Thymus (tissue), 11 donors: ENCODE data around the gene SPTBN4. TPM values are rescaled to one million over a fixed set of nuclear protein-coding genes. Genes with fewer than 3 reads are reported as not detected.
A peak's percentile ranks its signal among the peaks of the same experiment; 100 is the strongest.

Source experiments
- DNase-seq, 9 donors: peaks; one replicate each; pipeline ENCODE4 v3.0.0-alpha.2; 2013; ENCODE audit warnings: low spot score in 9 of 9, low read depth in 6 of 9, missing footprints in 1 of 9
- H3K27ac ChIP-seq, 2 donors: one replicate each; pipeline ENCODE4 v1.5.1; 2013; ENCODE audit warnings: control low read depth in 1 of 2, low read depth in 1 of 2, low read length in 1 of 2, mild to moderate bottlenecking in 1 of 2, moderate library complexity in 1 of 2
- H3K27me3 ChIP-seq, 2 donors: one replicate each; pipeline ENCODE4 v1.5.1; 2013; ENCODE audit warnings: low read length in 1 of 2; ENCODE audit not compliant: control insufficient read depth in 2 of 2, insufficient read depth in 1 of 2
- H3K36me3 ChIP-seq, 2 donors: one replicate each; pipeline ENCODE4 v1.5.1; 2013; ENCODE audit warnings: low read length in 1 of 2, mild to moderate bottlenecking in 1 of 2, moderate library complexity in 1 of 2; ENCODE audit not compliant: control insufficient read depth in 2 of 2, insufficient read depth in 2 of 2
- H3K4me1 ChIP-seq, 2 donors: one replicate each; pipeline ENCODE4 v1.5.1; 2013; ENCODE audit warnings: low read length in 2 of 2; ENCODE audit not compliant: control insufficient read depth in 2 of 2, insufficient read depth in 2 of 2
- H3K4me3 ChIP-seq, 2 donors: one replicate each; pipeline ENCODE4 v1.5.1; 2013; ENCODE audit warnings: low read length in 2 of 2, control low read depth in 1 of 2, mild to moderate bottlenecking in 1 of 2
- H3K9me3 ChIP-seq, 2 donors: one replicate each; pipeline ENCODE4 v1.5.1; 2013; ENCODE audit warnings: low read length in 1 of 2, mild to moderate bottlenecking in 1 of 2; ENCODE audit not compliant: control insufficient read depth in 2 of 2, insufficient read depth in 1 of 2
- WGBS: extraction: QIAGEN DNeasy Blood & Tissue Kit; methylation state at CpG from one replicate; pipeline ENCODE4 v1.1.7; 2013; 5-methylcytosine and 5-hydroxymethylcytosine counted together
- polyA plus RNA-seq: library from polyadenylated mRNA; stranded (reverse); fragments of 200-250 nt; gene quantifications from one replicate; pipeline ENCODE4 v1.2.3, GENCODE V29; 2013
- total RNA-seq: library from RNA; stranded (reverse); fragments of 120-200 nt; gene quantifications from one replicate; pipeline ENCODE4 v1.2.4, GENCODE V29; 2013
- donor health status: healthy.

The SPTBN4 gene
- total and polyA plus RNA-seq, 2 donors, result 0.24 to 0.73 TPM

DNA sequence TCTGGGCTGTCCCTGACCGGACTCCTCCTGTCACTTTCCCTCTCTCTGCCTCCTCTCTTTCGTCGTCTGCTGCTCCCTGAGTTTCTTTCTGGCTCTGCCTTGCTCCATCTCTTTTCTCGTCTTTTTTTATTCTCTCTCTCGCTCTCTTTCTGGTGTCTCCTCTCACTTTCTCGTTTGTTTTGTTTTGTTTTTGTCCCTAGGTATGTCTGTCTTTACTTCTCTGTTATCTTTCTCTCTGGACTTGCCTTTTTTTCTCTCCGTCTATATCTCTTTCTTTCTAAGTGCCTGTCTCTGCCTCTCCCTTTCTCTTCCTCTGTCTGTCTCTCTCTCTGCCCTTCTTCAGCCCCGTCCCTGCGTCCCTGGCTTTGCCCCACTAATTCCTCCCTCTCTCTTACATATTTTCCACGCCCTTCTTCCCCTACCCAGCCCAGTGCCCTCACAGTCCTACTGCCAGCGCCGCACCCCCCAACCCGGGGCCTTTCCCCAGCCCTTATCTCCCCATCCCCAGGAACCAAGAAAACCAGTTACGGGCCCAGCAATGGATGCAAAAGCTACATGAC lies 61.8 kb downstream of the SPTBN4 start:
- H3K9me3 ChIP-seq, result no peaks in the 10 kb centered on the region
- peaks cover 7 to 13% of the 10 kb centered on the region in 2 donors for H3K4me1 ChIP-seq
- DNase-seq, result no peak
- peak overlapping the region in 1 of 2 donors; percentile 7 for H3K27ac ChIP-seq
- H3K27me3 ChIP-seq, result peaks cover 20 to 52% of the 10 kb centered on the region in 2 donors
- H3K36me3 ChIP-seq, result no peaks in the 10 kb centered on the region
- 75% methylated on average over 14 of the region's 14 CpGs for WGBS
- no peak overlapping the region for H3K4me3 ChIP-seq

DNA sequence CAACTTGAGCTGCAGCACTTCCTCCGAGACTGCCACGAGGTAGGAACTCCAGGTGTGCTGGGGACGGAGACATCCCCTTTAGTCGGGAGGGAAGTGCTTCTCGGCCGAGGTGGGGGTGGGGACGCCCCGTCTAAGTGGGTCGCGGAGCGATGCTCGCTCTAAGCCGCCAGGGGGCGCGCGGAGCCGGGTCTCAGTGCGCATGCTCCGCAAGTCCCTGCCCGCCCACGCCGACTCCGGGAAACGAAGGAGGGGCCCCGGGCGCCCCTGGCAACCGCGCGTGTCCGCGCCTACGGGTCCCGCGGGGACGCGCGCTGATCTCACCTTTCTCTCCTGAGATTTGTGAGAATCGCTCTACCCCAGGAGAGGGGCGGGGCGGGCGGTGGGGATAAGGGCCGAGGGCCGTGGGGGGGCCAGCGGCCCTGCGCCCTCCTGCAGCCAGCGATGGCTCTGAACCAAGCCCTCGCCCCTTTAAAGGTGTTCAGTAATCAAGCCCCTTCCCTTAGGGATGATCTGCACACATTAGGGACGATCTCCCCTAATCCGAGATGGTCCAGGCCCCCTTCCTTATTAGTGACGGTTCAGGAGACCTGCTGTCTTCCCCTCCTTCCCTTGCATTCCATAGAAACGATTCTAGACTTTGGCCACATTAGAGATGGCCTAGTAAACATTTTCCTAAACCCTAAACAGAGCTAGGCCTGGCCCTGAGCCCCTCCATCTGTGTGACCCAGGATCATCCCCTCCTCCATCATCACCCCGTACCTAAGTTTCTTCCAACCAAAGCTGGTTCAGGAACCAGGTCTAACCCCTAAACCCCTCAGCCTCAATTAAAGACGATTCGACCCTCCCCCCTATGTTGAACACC lies 62.5 kb downstream of the SPTBN4 start:
- peak overlapping the region; percentile 27 to 34 for H3K4me3 ChIP-seq

DNA sequence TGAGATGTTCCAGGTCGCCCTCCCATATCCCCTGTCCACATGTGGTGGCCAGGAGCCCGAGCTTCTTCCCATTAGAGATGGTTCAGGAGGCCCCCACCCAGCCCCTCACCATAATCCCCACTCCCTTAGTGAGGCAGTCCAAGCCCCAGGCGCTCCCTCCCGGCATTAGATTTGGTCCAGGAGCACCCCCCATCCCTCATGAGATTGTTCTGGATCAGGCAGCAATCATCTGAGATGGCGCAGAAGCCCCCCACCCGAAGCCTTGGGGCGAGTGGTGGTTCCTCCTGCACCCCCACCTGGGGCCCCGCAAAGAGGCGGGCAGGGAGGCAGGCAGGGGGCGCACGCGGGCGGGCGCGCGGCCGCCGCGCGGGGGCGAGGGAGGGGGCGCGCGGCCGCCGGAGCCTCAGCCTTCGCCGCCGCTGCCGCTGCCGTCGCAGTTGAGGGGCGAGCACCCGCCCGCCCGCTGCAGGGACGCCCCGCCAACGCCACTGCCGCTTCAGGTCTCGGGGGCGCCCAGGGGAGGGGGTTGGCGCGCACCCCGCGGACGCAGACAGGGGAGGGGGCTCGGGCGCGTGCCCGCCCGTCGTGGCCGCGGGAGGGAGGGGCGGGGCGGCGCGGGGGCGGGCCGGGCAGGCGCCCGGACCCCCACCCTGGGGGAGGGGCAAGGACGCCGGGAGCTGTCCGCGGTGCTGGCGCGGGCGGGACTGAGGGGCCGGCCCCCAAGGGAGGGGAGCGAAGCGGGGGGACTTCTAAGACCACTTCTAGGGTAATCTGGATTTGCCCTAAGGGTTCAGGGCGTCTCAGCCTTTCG lies 63.5 kb downstream of the SPTBN4 start:
- Histone ChIP-seq H3K27ac (no peak overlapping the region), H3K9me3 (peaks cover 0 to 6% of the 10 kb centered on the region in 2 donors), H3K4me1 (peaks cover 7 to 13% of the 10 kb centered on the region in 2 donors), H3K36me3 (no peaks in the 10 kb centered on the region), H3K27me3 (peaks cover 19 to 50% of the 10 kb centered on the region in 2 donors), H3K4me3 (peak overlapping the region in 1 of 2 donors; percentile 34)
- peak in 3 of 9 donors; percentile 26 to 42 (median 34) for DNase-seq
- WGBS, result 4% methylated on average over 74 of the region's 75 CpGs

More for the DNA sequence above, 62.5 kb downstream of the SPTBN4 start:
- Histone ChIP-seq H3K27ac (peak overlapping the region in 1 of 2 donors; percentile 7), H3K27me3 (peaks cover 22 to 52% of the 10 kb centered on the region in 2 donors), H3K36me3 (no peaks in the 10 kb centered on the region), H3K4me1 (peaks cover 7 to 13% of the 10 kb centered on the region in 2 donors), H3K9me3 (peaks cover 0 to 5% of the 10 kb centered on the region in 2 donors)
- DNase-seq, result peak; percentile 65 to 95 (median 86)
- 3% methylated on average over 54 of the region's 54 CpGs for WGBS

DNA sequence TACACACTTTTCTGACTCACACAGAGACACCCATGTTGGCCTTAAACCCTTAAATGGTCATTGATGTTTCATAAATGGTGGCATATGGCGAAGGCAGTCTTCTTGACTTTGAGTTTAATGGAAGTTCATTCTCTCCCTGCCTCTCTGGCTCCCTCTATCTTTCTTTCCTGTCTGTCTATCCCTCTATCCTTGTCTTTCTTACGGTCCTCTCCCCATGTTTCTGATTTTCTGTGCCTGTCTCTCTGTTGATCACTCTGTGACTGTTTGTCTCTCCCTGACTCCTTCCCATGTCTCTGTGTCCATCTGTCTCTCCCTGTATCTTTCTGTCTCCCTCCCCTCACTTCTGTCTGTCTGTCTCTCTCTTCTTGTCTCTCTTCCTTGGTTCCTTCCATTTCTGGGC lies 66.7 kb downstream of the SPTBN4 start:
- Histone ChIP-seq H3K9me3 (peaks cover 0 to 6% of the 10 kb centered on the region in 2 donors), H3K27ac (no peak overlapping the region), H3K36me3 (no peaks in the 10 kb centered on the region), H3K27me3 (peaks cover 19 to 39% of the 10 kb centered on the region in 2 donors), H3K4me1 (peaks cover 7 to 13% of the 10 kb centered on the region in 2 donors), H3K4me3 (no peak overlapping the region)
- DNase-seq, result no peak
- WGBS, result 84% methylated on average over 2 of the region's 2 CpGs

DNA sequence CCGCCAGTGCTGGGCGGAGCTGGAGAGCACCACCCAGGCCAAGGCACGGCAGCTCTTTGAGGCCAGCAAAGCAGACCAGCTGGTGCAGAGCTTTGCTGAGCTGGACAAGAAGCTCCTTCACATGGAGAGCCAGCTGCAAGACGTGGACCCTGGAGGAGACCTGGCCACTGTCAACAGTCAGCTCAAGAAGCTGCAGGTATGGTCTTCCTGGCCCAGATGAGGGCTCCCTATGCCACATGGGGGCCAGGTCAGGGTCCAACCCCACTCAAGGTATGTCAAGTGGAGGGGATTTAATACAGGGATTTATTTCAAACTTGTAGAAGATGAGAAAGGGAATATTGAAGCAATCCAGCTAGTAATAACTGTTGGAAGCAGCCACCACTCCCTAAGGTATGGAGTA lies 67.3 kb downstream of the SPTBN4 start:
- no peak for DNase-seq
- no peak overlapping the region for H3K27ac ChIP-seq
- no peaks in the 10 kb centered on the region for H3K36me3 ChIP-seq
- no peak overlapping the region for H3K4me3 ChIP-seq
- H3K4me1 ChIP-seq, result peaks cover 7 to 9% of the 10 kb centered on the region in 2 donors
- H3K27me3 ChIP-seq, result peaks cover 19 to 40% of the 10 kb centered on the region in 2 donors
- 81% methylated on average over 4 of the region's 4 CpGs for WGBS
- H3K9me3 ChIP-seq, result peaks cover 0 to 6% of the 10 kb centered on the region in 2 donors

DNA sequence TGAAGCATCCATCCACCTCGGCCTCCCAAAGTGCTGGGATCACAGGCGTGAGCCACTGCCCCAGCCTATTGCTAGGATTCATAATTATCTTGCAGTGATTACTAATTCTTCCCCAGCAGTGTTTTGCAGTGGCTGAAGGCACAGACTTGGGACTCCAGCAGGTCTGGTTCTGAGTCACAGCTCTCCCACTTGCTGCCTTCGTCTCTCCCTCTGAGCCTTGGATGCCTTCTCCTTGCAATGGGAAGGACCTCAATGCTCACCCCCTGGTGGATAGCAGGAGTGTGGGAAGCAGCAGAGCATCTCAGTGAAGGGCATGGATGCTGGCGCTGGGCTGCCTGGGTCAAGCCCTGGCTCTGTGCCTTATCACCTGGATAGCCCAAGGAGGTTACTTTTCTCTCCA lies 72.3 kb downstream of the SPTBN4 start:
- no peak for DNase-seq
- WGBS, result 83% methylated on average over 4 of the region's 4 CpGs
- peaks cover 2 to 14% of the 10 kb centered on the region in 2 donors for H3K27me3 ChIP-seq
- no peaks in the 10 kb centered on the region for H3K4me1 ChIP-seq
- no peaks in the 10 kb centered on the region for H3K36me3 ChIP-seq
- peaks cover 0 to 3% of the 10 kb centered on the region in 2 donors for H3K9me3 ChIP-seq
- no peak overlapping the region for H3K4me3 ChIP-seq
- H3K27ac ChIP-seq, result no peak overlapping the region

DNA sequence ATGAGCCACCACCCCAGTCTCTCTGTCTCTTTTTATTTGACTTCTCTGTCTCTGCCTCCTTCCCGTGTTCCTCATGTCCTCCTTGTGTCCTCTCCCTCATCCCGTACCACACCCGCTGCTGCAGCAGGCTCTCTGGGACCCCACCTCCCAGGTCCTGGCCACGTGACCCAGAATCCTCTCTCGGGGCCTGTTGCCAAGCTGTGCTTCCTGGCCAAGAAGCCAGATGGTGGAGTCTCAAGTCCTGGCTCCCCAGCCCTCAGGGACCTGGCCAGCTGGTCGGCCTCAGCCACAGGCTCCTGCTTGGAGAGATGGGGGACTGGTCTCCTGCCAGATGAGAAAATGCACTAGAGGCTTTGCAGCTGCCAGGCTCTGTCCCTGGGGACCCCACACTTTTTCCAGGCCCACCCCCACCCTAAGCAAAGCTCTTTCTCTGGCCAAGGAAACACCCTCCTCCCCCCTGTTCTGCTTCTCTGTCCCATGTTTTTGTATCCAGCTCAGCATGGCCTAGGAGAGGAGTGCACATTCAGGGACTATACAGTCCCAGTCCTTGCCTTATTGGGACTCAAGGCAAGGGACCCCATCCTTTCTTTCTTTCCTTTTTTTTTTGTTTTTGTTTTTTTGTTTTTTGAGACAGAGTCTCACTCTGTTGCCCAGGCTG lies 75.5 kb downstream of the SPTBN4 start:
- Histone ChIP-seq H3K36me3 (no peaks in the 10 kb centered on the region), H3K4me1 (no peaks in the 10 kb centered on the region), H3K4me3 (no peak overlapping the region), H3K27ac (no peak overlapping the region), H3K27me3 (peaks cover 0 to 11% of the 10 kb centered on the region in 2 donors), H3K9me3 (no peaks in the 10 kb centered on the region)
- 80% methylated on average over 6 of the region's 6 CpGs for WGBS
- no peak for DNase-seq

DNA sequence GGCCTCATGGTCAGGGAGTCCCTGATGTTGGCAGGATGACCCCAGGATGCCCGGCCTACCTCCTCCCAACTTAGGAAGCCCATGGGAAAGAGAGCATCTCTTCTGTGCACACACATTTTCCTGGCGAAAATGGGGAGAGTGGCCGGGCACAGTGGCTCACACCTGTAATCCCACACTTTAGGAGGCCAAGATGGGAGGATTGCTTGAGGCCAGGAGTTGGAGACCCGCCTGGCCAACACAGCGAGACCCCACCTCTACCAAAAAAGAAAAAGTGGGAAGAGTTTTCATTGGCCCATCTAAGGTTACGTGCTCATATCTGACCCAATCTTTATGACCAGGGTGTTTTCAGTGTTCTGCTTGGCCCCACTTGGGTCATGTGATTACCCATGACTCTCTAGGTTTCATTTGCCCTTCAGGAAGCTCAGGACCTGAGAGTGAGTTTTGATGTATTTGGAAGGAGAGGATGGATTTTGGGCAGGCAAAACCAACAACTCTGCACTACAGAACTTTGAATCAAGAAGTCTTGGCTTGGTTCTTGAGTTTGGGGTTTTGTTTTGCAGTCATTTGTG lies 76.3 kb downstream of the SPTBN4 start:
- Histone ChIP-seq H3K9me3 (no peaks in the 10 kb centered on the region), H3K27ac (no peak overlapping the region), H3K36me3 (no peaks in the 10 kb centered on the region), H3K4me3 (no peak overlapping the region), H3K4me1 (no peaks in the 10 kb centered on the region), H3K27me3 (peaks cover 0 to 11% of the 10 kb centered on the region in 2 donors)
- 99% methylated on average over 6 of the region's 6 CpGs for WGBS
- no peak for DNase-seq
